BLaER1 treated with 17β-estradiol and CSF1 and Interleukin-3, amounts not matched to agents 10 nM and 100 nM (cell line): ENCODE measurements around the gene ATP13A1.
"Not testable (repeated sequence)": the region's sequence is repeated elsewhere in the genome, so short reads cannot be mapped to it uniquely, and the experiment has no call there.

Experiments
- H3K27ac ChIP-seq, 11 experiments: shearing (Covaris generic); formaldehyde crosslinking; 2 replicates each; pipeline ENCODE4 v1.8.1; 2022
- H3K27me3 ChIP-seq, 11 experiments: shearing (Covaris generic); formaldehyde crosslinking; 2 replicates each; pipeline ENCODE4 v1.8.1; 2022
- H3K36me3 ChIP-seq, 11 experiments: shearing (Covaris generic); formaldehyde crosslinking; 2 replicates each; pipeline ENCODE4 v1.8.1; 2022
- H3K4me1 ChIP-seq, 10 experiments: shearing (Covaris generic); formaldehyde crosslinking; 2 replicates each; pipeline ENCODE4 v1.8.1; 2022
- H3K4me2 ChIP-seq, 11 experiments: shearing (Covaris generic); formaldehyde crosslinking; 2 replicates each; pipeline ENCODE4 v1.8.1; 2022
- H3K4me3 ChIP-seq, 10 experiments: shearing (Covaris generic); formaldehyde crosslinking; 2 replicates each; pipeline ENCODE4 v1.8.1; 2022
- H3K9ac ChIP-seq, 11 experiments: shearing (Covaris generic); formaldehyde crosslinking; 2 replicates each; pipeline ENCODE4 v1.8.1; 2022
- H3K9me3 ChIP-seq, 11 experiments: shearing (Covaris generic); formaldehyde crosslinking; replicated peaks in 1 of 11; 2 replicates each; pipeline ENCODE4 v1.8.1; 2022
- H4K20me1 ChIP-seq, 11 experiments: shearing (Covaris generic); formaldehyde crosslinking; 2 replicates each; pipeline ENCODE4 v1.8.1; 2022
- Cebpa-rat ChIP-seq, 11 experiments: shearing (Covaris generic); IDR thresholded peaks; 2 replicates each; pipeline ENCODE4 v1.8.1; 2022

Gene ATP13A1

DNA sequence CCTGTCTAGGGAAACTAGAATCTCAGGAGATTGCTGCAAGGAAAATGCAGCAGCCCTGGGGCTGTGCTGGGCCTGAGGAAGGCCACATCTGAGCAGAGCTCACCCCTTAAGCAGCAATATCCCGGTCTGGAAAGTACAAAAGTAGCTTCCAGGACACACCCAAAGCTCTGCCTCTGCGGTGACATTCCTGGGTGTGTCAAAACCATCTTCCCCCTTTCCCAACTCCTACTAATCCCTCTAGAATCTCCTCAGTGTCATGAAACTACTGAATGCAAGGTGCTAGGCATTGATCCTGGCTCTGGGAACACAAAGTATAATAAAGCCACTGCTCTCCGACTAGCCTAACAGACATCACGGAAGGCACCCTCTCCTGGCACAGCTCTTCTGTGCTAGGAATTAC, 50.0 kb downstream of the ATP13A1 start:
- H3K27ac ChIP-seq, result no peak overlapping the region
- no peaks in the 10 kb centered on the region for H3K27me3 ChIP-seq
- no peaks in the 10 kb centered on the region for H3K36me3 ChIP-seq
- no peaks in the 10 kb centered on the region for H3K9me3 ChIP-seq
- no peaks in the 10 kb centered on the region for H4K20me1 ChIP-seq
- H3K9ac ChIP-seq, result no peak overlapping the region
- peaks cover 6 to 18% (median 11%) of the 10 kb centered on the region in 10 experiments; a peak in 18 of 20 replicates for H3K4me1 ChIP-seq
- no peak overlapping the region for H3K4me3 ChIP-seq
- no peak for TF ChIP-seq Cebpa-rat (IDR thresholded peaks at IDR 0.05)
- no peak overlapping the region for H3K4me2 ChIP-seq

DNA sequence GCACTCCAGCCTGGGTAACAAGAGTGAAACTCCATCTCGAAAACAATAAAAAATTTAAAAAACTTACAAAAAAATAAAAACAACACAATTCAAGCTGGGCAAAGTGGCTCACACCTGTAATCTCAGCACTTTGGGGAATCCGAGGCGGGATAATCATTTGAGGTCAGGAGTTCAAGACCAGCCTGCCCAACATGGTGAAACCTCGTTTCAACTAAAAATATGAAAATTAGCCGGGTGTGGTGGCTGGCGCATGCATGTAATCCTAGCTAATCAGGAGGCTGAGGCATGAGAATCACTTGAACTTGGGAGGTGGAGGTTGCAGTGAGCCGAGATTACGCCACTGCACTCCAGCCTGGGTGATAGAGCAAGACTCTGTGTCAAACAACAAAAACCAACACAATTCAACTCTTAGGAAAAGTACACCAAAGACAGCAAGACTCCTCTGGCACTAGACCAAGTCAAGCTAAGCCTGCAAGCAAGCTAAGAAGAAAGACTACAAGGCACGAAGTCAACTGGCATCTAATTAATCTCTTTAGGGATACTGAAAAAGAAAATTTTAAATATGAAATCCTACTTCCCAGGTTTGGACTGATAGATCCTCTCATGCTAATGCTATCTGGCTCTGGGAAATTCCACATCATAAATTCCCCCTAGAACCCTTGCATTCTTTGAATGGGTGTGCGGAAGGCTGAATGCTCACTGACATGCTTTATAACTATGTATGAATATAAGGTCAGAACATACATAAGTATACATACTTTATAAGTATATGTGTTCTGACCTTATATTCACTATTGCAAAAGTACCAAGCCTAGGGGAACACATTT, 52.9 kb downstream of the ATP13A1 start:
- H4K20me1 ChIP-seq, result no peaks in the 10 kb centered on the region
- H3K4me1 ChIP-seq, result peaks cover 0 to 22% (median 15%) of the 10 kb centered on the region in 10 experiments; a peak in 17 of 20 replicates
- TF ChIP-seq Cebpa-rat (IDR thresholded peaks at IDR 0.05), result no peak
- H3K9me3 ChIP-seq, result no peaks in the 10 kb centered on the region
- no peak overlapping the region for H3K4me2 ChIP-seq
- H3K27me3 ChIP-seq, result no peaks in the 10 kb centered on the region
- no peak overlapping the region for H3K27ac ChIP-seq
- H3K36me3 ChIP-seq, result no peaks in the 10 kb centered on the region
- H3K4me3 ChIP-seq, result no peak overlapping the region
- no peak overlapping the region for H3K9ac ChIP-seq

DNA sequence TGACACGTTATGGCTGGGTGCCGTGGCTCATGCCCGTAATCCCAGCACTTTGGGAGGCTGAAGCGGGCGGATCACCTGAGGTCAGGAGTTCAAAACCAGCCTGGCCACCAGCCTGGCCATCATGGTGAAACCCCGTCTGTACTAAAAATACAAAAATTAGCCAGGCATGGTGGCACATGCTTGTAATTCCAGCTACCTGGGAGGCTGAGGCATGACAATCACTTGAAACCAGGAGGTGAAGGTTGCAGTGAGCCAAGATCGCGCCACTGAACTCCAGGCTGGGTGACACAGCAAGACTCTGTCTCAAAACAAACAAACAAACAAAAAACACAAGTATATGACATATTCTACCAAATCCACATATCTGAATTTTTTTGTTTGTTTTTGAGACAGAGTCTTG, 56.8 kb downstream of the ATP13A1 start:
- H3K9ac ChIP-seq, H3K36me3 ChIP-seq, H3K4me3 ChIP-seq, H4K20me1 ChIP-seq, H3K9me3 ChIP-seq, H3K27me3 ChIP-seq: not testable (repeated sequence)
- H3K4me2 ChIP-seq, result peak overlapping the region in 5 of 11 experiments; percentile 13 to 55 (median 48); a peak in 3 of 22 replicates
- peak overlapping the region in 1 of 11 experiments; percentile 29; a peak in 2 of 22 replicates for H3K27ac ChIP-seq
- H3K4me1 ChIP-seq, result peaks cover 0 to 41% (median 26%) of the 10 kb centered on the region in 10 experiments; a peak in 17 of 20 replicates

DNA sequence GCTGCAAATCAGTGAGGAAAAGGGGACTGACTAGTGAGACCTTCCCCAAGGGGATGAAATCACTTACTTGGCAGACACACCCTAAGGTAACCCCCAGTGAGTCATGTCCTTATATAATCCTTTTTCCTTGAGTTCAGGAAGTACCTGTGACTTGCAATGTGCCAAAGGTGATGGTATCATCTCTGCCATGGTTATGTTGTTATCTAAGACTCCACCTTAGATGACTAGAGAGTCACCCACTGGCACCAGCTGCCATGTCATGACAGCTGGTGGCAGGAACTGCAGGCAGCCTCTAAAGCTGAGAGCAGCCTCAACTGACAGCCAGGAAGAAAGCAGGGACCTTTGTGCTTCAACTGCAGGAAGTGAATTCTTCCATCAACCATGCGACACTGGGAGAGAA, 57.5 kb downstream of the ATP13A1 start:
- H3K9ac ChIP-seq, result peak overlapping the region in 1 of 11 experiments; percentile 34; a peak in 2 of 22 replicates
- H3K27ac ChIP-seq, result peak overlapping the region in 3 of 11 experiments; percentile 11 to 36 (median 29); a peak in 4 of 22 replicates
- no peak overlapping the region for H3K4me3 ChIP-seq
- no peak for TF ChIP-seq Cebpa-rat (IDR thresholded peaks at IDR 0.05)
- no peaks in the 10 kb centered on the region for H3K27me3 ChIP-seq
- H3K4me2 ChIP-seq, result peak overlapping the region; percentile 3 to 55 (median 18); a peak in 14 of 22 replicates
- peaks cover 1 to 48% (median 31%) of the 10 kb centered on the region in 10 experiments; a peak in 19 of 20 replicates for H3K4me1 ChIP-seq
- no peaks in the 10 kb centered on the region for H4K20me1 ChIP-seq
- no peaks in the 10 kb centered on the region for H3K36me3 ChIP-seq
- H3K9me3 ChIP-seq, result no peaks in the 10 kb centered on the region

DNA sequence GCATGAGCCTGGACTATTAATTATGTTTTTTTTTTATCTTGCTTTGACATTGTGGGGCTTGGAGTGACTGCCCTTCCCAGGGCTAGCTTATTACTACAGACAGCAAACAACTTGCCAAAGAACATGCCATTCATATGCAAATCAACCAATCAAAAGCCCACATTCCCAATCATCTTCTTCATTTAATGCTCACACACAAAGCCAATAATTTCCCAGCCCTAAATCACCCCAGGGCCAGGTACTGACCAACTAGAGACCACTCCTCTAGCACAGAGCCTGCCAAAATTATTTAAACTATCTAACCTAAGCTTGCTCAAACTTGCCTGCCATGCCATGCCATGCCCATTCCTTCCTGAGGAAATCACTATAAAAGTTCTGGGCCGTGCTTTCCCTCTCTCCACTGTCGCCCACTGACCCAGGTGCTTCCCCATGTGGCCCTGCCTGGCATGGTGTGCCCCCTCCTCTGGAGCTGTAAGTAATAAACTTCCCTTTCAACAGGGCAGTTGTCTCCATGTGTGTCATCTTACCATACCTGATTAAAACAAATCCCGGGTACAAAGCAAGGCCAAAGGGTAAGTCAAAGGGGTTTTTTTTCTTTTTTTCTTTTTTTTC, 60.7 kb downstream of the ATP13A1 start:
- no peaks in the 10 kb centered on the region for H3K36me3 ChIP-seq
- H4K20me1 ChIP-seq, result no peaks in the 10 kb centered on the region
- no peak overlapping the region for H3K27ac ChIP-seq
- H3K4me1 ChIP-seq, result peaks cover 19 to 68% (median 48%) of the 10 kb centered on the region in 10 experiments
- H3K9ac ChIP-seq, result no peak overlapping the region
- no peaks in the 10 kb centered on the region for H3K9me3 ChIP-seq
- H3K4me2 ChIP-seq, result peak overlapping the region in 8 of 11 experiments; percentile 33 to 59 (median 49); a peak in 16 of 22 replicates
- no peaks in the 10 kb centered on the region for H3K27me3 ChIP-seq
- no peak overlapping the region for H3K4me3 ChIP-seq
- TF ChIP-seq Cebpa-rat (IDR thresholded peaks at IDR 0.05), result no peak

DNA sequence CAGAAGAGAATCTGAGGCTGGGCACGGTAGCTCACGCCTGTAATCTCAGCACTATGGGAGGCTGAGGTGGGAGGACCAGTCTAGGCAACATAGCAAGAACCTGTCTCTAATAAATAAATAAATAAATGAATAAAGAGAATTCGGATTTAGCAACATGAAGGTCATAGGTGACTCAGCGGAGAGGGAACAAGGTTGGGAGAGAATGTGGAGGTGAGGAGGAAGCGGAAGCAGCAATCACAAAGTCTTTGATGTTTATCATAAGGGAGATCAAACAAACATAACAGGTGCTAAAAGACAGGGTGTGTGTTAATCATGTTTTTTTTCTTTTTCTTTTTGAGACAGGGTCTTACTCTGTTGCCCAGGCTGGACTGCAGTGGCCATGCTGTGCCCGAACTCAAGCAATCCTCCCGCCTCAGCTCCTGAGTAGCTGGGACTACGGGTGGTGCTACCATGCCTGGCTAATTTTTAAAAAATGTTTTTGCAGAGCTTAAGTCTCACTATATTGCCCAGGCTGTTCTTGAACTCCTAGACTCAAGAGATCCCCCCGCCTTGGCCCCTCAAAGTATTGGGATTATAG, 61.3 kb downstream of the ATP13A1 start:
- Histone ChIP-seq H3K4me1 (peaks cover 25 to 74% (median 53%) of the 10 kb centered on the region in 10 experiments), H3K36me3 (no peaks in the 10 kb centered on the region), H3K9ac (no peak overlapping the region), H3K4me2 (peak overlapping the region in 5 of 11 experiments; percentile 33 to 59 (median 45); a peak in 5 of 22 replicates), H3K27me3 (no peaks in the 10 kb centered on the region), H4K20me1 (no peaks in the 10 kb centered on the region), H3K27ac (no peak overlapping the region), H3K9me3 (no peaks in the 10 kb centered on the region), H3K4me3 (no peak overlapping the region)
- no peak for TF ChIP-seq Cebpa-rat (IDR thresholded peaks at IDR 0.05)

DNA sequence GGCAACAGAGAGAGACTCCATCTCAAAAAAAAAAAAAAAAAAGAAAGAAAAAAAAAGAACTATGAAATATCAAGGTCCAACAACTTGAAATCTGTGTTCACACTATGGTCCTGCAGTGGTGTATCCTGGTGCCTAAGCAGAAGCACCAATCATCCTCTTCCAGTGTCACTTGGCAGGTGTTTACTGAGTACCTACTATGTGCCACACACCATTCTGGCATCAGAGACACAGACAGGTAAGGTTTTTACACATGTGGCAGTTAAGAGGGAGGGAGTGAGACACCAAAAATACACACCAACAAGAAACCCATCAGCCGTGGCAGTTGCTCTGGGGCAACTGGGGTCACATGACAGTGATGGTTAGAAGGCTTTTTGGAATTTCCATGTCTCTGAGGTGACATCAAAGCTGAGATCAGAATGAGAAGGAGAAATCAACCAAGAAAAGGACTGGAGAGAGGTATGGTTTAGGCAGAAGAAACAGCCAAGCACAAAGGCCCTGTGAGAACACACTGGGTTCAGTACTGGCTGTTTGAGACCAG, 62.6 kb downstream of the ATP13A1 start:
- H3K27ac ChIP-seq, result peak overlapping the region in 1 of 11 experiments; percentile 20; a peak in 1 of 22 replicates
- H3K27me3 ChIP-seq, result no peaks in the 10 kb centered on the region
- H4K20me1 ChIP-seq, result no peaks in the 10 kb centered on the region
- peaks cover 30 to 80% (median 60%) of the 10 kb centered on the region in 10 experiments for H3K4me1 ChIP-seq
- H3K9me3 ChIP-seq, result no peaks in the 10 kb centered on the region
- peak overlapping the region in 8 of 11 experiments; percentile 18 to 63 (median 44); a peak in 14 of 22 replicates for H3K4me2 ChIP-seq
- no peak for TF ChIP-seq Cebpa-rat (IDR thresholded peaks at IDR 0.05)
- H3K4me3 ChIP-seq, result no peak overlapping the region
- H3K9ac ChIP-seq, result no peak overlapping the region
- H3K36me3 ChIP-seq, result no peaks in the 10 kb centered on the region

DNA sequence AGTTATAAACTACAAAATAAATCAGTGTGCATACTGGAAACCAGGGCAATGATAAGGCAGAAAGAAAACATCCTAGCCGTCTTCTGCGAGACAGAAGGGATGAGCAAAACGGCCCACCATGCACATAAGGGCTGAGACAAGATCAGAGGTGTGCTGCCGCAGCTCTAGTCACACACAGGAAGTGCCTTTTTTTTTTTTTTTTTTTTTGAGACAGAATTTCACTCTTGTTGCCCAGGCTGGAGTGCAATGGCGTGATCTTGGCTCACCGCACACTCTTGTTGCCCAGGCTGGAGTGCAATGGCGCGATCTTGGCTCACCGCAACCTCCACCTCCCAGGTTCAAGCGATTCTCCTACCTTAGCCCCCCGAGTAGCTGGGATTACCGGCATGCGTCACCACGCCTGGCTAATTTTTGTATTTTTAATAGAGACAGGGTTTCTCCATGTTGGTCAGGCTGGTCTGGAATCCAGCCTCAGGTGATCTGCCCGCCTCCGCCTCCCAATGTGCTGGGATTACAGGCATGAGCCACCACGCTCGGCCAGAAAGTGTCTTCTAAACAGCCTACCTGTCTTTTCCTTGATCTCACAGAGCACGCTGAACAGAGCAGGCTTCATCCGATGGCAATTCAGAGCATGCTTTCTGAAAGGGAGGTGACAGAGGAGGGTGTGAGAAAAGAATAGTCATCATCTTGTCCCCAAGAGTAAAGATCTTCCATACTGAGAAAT, 64.6 kb downstream of the ATP13A1 start:
- H4K20me1 ChIP-seq, H3K36me3 ChIP-seq, H3K9ac ChIP-seq, H3K9me3 ChIP-seq, H3K27me3 ChIP-seq, H3K4me3 ChIP-seq: not testable (repeated sequence)
- Histone ChIP-seq H3K4me2 (peak overlapping the region; percentile 5 to 66 (median 42); a peak in 18 of 22 replicates), H3K27ac (peak overlapping the region in 6 of 11 experiments; percentile 17 to 69 (median 58); a peak in 7 of 22 replicates), H3K4me1 (peaks cover 47 to 92% (median 72%) of the 10 kb centered on the region in 10 experiments)
